HCT116 (cell line): ENCODE data around the gene ARHGAP45. TPM values are rescaled to one million over a fixed set of nuclear protein-coding genes. Genes with fewer than 3 reads are reported as not detected.

Experiments used
- ATAC-seq: fragments of 200-7000 bp; cut with Tn5 transposase; 2 replicates; pipeline ENCODE4 v1.9.1; 2020; ENCODE audit warnings: mild to moderate bottlenecking, moderate library complexity
- BruUV-seq: library from RNA; stranded (reverse); fragments of 400-500 nt; replicated peaks from 2 replicates; lab custom pipeline; 2021; lab: Mats Ljungman, UMichigan
- CTCF ChIA-PET: fragments of 300-600 bp; sonication (Branson Sonifier 250); formaldehyde crosslinking; loops from one replicate; lab custom pipeline; 2021; ENCODE audit warnings: antibody characterized with exemption; lab: Charles Lee
- POLR2A ChIA-PET: fragments of 300-600, 350-600 bp; sonication (Branson Sonifier 250); formaldehyde crosslinking; loops from one replicate; lab custom pipeline; 2021; ENCODE audit warnings: antibody characterized with exemption; lab: Charles Lee
- RAD21 ChIA-PET, 2 experiments: fragments of 300-600 bp; sonication (Branson Sonifier 250); formaldehyde crosslinking; loops; one replicate each; lab custom pipeline; 2023; ENCODE audit warnings: low total read pairs in 2 of 2; ENCODE audit not compliant: uncharacterized antibody in 2 of 2, unreplicated experiment in 2 of 2, low non-redundant PET in 1 of 2; lab: Charles Lee
- DNase-seq: peaks from one replicate; pipeline ENCODE4 v3.0.0-alpha.2; 2010; ENCODE audit warnings: low read depth, low spot score
- H2AFZ ChIP-seq: fragments of 200-600 bp; shearing (Covaris generic), sonication (generic); 2 replicates; pipeline ENCODE4 v1.6.1; 2017; ENCODE audit warnings: low read depth, mixed run types, mixed read lengths, antibody characterized with exemption, low read length; ENCODE audit not compliant: poor library complexity, severe bottlenecking
- H3K27ac ChIP-seq: 2 replicates; pipeline ENCODE4 v1.5.1; 2012; ENCODE audit warnings: low read depth, low read length
- H3K27me3 ChIP-seq: fragments of 200-600 bp; sonication (generic); 2 replicates; pipeline ENCODE4 v1.6.1; 2016; ENCODE audit warnings: mixed run types, low read length, mixed read lengths; ENCODE audit not compliant: insufficient read depth
- H3K36me3 ChIP-seq, 2 experiments: fragments of 200-500 bp in 1 of 2; fragments of 200-600 bp in 1 of 2; sonication (Bioruptor generic) in 1 of 2; sonication (generic) in 1 of 2; 2 replicates each; pipeline versions ENCODE4 v1.5.1 to v1.6.1; 2014 to 2016; ENCODE audit warnings: low read length in 2 of 2, inconsistent platforms in 1 of 2, mixed read lengths in 1 of 2, mixed run types in 1 of 2; ENCODE audit not compliant: insufficient read depth in 2 of 2, control insufficient read depth in 1 of 2
- H3K4me1 ChIP-seq, 2 experiments: fragments of 200-600 bp in 1 of 2; sonication (generic) in 1 of 2; 2 replicates each; pipeline versions ENCODE4 v1.5.1 to v1.6.1; 2012 to 2017; ENCODE audit warnings: low read length in 2 of 2, inconsistent platforms in 1 of 2, mild to moderate bottlenecking in 1 of 2, mixed read lengths in 1 of 2, mixed run types in 1 of 2, moderate library complexity in 1 of 2; ENCODE audit not compliant: insufficient read depth in 2 of 2, control insufficient read depth in 1 of 2
- H3K4me2 ChIP-seq: fragments of 200-600 bp; sonication (generic); 2 replicates; pipeline ENCODE4 v1.6.1; 2017; ENCODE audit warnings: mixed run types, low read length, mixed read lengths
- H3K4me3 ChIP-seq, 2 experiments: fragments of 200-600 bp in 1 of 2; sonication (generic) in 1 of 2; replicated peaks in 1 of 2; 2 replicates each; pipeline ENCODE4 v1.5.1; 2011 to 2016; ENCODE audit warnings: low read length in 2 of 2, control low read depth in 1 of 2, low read depth in 1 of 2, mild to moderate bottlenecking in 1 of 2, mixed read lengths in 1 of 2, mixed run types in 1 of 2
- H3K79me2 ChIP-seq: fragments of 200-600 bp; sonication (generic); 2 replicates; pipeline ENCODE4 v1.6.1; 2017; ENCODE audit warnings: mild to moderate bottlenecking, mixed run types, low read length, moderate library complexity, mixed read lengths; ENCODE audit not compliant: insufficient read depth
- H3K9ac ChIP-seq: fragments of 200-600 bp; sonication (generic); 2 replicates; pipeline ENCODE4 v1.6.1; 2016; ENCODE audit warnings: low read length, mixed read lengths
- H3K9me2 ChIP-seq: fragments of 200-600 bp; sonication (generic), shearing (Covaris generic); 2 replicates; pipeline ENCODE4 v1.6.1; 2017; ENCODE audit warnings: mixed run types, mild to moderate bottlenecking, moderate library complexity; ENCODE audit not compliant: insufficient read depth
- H3K9me3 ChIP-seq, 2 experiments: fragments of 200-500 bp in 1 of 2; fragments of 200-600 bp in 1 of 2; sonication (Bioruptor generic) in 1 of 2; sonication (generic) in 1 of 2; 2 replicates each; pipeline ENCODE4 v1.6.1; 2014 to 2017; ENCODE audit warnings: low read length in 2 of 2, mixed read lengths in 2 of 2, inconsistent platforms in 1 of 2, low read depth in 1 of 2, mild to moderate bottlenecking in 1 of 2, mixed run types in 1 of 2, moderate library complexity in 1 of 2; ENCODE audit not compliant: control insufficient read depth in 1 of 2, insufficient read depth in 1 of 2
- H4K20me1 ChIP-seq: fragments of 200-600 bp; sonication (generic), shearing (Covaris generic); 2 replicates; pipeline ENCODE4 v1.6.1; 2017; ENCODE audit warnings: mixed run types, mild to moderate bottlenecking, moderate library complexity; ENCODE audit not compliant: insufficient read depth
- ELF1 ChIP-seq: IDR thresholded peaks from 2 replicates; pipeline ENCODE4 v1.6.1; 2012; ENCODE audit warnings: low read depth, borderline replicate concordance
- JUND ChIP-seq: IDR thresholded peaks from 2 replicates; pipeline ENCODE4 v1.6.1; 2012
- POLR2AphosphoS5 ChIP-seq: IDR thresholded peaks from 2 replicates; pipeline ENCODE4 v1.6.1; 2011; ENCODE audit warnings: mild to moderate bottlenecking, low read depth, low read length, moderate library complexity
- SP1 ChIP-seq: IDR thresholded peaks from 2 replicates; pipeline ENCODE4 v1.6.1; 2012; ENCODE audit warnings: low read depth
- SRF ChIP-seq: IDR thresholded peaks from 2 replicates; pipeline ENCODE4 v1.6.1; 2012; ENCODE audit warnings: low read depth
- ZNF274 ChIP-seq: fragments of 200-500 bp; sonication (Bioruptor generic); IDR thresholded peaks from 2 replicates; pipeline ENCODE4 v1.6.1; 2014; ENCODE audit warnings: mild to moderate bottlenecking, low read depth, low read length, inconsistent platforms
- intact Hi-C: fragments of 100-400 bp; cut with micrococcal nuclease; formaldehyde crosslinking; loops from 2 replicates; pipeline ENCODE4 v1.10.0; 2022
- total RNA-seq: library from RNA; stranded (reverse); gene quantifications from one replicate; pipeline ENCODE4 v1.2.1, GENCODE V29; 2021; ENCODE audit not compliant: unreplicated experiment

Gene ARHGAP45
- total RNA-seq, 1 experiment from 2014 or later = 30.4 TPM

GRCh38 chr19:1122021-1122971, 55.3 kb downstream of the ARHGAP45 start (continued):
- TF ChIP-seq ZNF274 = no peak
- TF ChIP-seq ELF1 = no peak
- TF ChIP-seq JUND = no peak

GRCh38 chr19:1122972-1123363, 56.0 kb downstream of the ARHGAP45 start:
- Histone ChIP-seq H3K9me3 (no peaks in the 10 kb centered on the region), H3K79me2 (peaks cover 10% of the 10 kb centered on the region; the same call in 1 of the 2 replicates), H3K4me3 (no peak overlapping the region), H4K20me1 (no peaks in the 10 kb centered on the region), H3K27ac (peak overlapping the region; percentile 35; the same call in 1 of the 2 replicates), H3K9ac (no peak overlapping the region), H3K27me3 (no peaks in the 10 kb centered on the region), H3K4me2 (no peak overlapping the region), H3K36me3 (peaks cover 15 to 51% of the 10 kb centered on the region in 2 experiments; a peak in 3 of 4 replicates), H2AFZ (no peak overlapping the region), H3K4me1 (peaks cover 0 to 10% of the 10 kb centered on the region in 2 experiments; a peak in 2 of 4 replicates), H3K9me2 (no peaks in the 10 kb centered on the region)
- ATAC-seq (peak; percentile 91), DNase-seq (peak; percentile 55)
- ChIA-PET POLR2A (interaction anchor here (1.4 kb wide), 1 partner anchor 11 kb away, joined by 4 read pairs; no protein-coding TSS in a partner anchor), RAD21 (interaction anchor here in 1 of 2 experiments (1.5 kb wide), 1 partner anchor 10 kb away, joined by 5 read pairs; no protein-coding TSS in a partner anchor), CTCF (interaction anchor here (0.5 to 1.5 kb wide), 2 partner anchors 9 to 18 kb away, joined by 3 to 5 read pairs; no protein-coding TSS in a partner anchor)
- BruUV-seq = no TSS peak
- TF ChIP-seq SP1 = peak; percentile 98
- TF ChIP-seq JUND = no peak
- TF ChIP-seq POLR2AphosphoS5 = no peak
- TF ChIP-seq SRF = no peak
- intact Hi-C loops = no loop called here
